Measurements from ENCODE around the gene WHRN. TPM values are rescaled to one million over a fixed set of nuclear protein-coding genes. Genes with fewer than 3 reads are reported as not detected.

The WHRN gene
- total and polyA plus RNA-seq, 2 donors: 2.4 to 12.1 TPM

DNA sequence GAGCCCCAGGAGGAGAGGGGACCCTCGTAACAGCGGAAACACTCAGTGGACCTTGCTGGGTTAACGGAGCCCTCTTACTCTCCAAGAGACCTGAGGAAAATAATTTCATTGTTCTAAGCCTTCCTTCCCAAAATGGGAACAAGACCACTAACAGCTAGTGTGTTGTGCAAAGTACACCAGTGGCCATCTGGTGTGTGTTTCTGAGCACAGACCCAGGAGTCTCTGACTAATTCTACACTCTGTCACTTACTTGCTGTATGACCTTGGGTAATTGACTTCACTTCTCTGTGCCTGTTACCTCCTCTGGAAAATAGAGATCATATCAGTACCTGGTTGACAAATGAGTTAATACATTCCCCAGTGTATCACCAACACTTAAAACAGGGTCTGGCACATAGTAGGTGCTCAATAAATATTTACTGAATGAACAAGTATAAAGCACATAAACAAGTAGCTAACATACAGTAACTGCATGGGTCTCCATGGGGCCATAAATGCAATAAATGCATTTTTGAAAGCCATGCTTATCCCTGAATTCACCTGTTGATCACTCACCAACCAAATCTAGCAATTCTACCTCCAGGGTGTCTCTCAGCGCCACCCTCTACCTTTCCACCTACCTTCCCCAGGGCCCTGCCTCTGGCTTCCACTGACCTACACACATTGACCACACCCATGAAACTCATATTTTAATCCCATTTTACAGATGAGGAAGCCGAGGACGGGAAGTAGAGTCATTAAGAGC, 72.8 kb downstream of the WHRN start:
- Histone ChIP-seq H3K4me3 (ENCODE audit: low read depth, low read length) (no peak overlapping the region), H3K27ac (ENCODE audit: low read depth) (no peak overlapping the region), H3K36me3 (ENCODE audit: insufficient read depth) (no peaks in the 10 kb centered on the region), H3K4me1 (ENCODE audit: insufficient read depth) (no peaks in the 10 kb centered on the region)
- no peak for DNase-seq (ENCODE audit: extremely low spot score)
- WGBS: 80% methylated on average over 6 of the region's 6 CpGs

DNA sequence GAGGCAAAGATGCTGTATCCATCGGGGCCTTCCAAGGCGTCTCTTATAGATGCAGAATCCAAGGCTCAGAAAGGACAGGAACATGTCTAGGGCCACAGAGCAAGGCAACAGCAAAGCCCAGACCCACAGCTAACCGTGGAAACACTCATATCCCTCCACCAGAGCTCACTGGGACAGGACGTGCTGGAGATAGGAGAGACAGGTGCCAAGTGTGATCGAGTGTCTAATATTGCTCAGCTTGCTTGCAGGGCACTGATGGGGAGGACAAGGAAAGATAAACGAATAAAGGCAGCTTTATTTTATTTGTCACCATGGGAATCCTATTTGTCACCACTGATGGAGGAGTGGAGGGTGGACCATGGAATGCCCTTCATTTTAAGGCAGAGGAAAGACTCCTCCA, 73.5 kb downstream of the WHRN start:
- Histone ChIP-seq H3K27ac (ENCODE audit: low read depth) (no peak overlapping the region), H3K4me1 (ENCODE audit: insufficient read depth) (no peaks in the 10 kb centered on the region), H3K4me3 (ENCODE audit: low read depth, low read length) (no peak overlapping the region), H3K36me3 (ENCODE audit: insufficient read depth) (no peaks in the 10 kb centered on the region)
- no peak for DNase-seq (ENCODE audit: extremely low spot score)
- WGBS: 89% methylated on average over 6 of the region's 6 CpGs

DNA sequence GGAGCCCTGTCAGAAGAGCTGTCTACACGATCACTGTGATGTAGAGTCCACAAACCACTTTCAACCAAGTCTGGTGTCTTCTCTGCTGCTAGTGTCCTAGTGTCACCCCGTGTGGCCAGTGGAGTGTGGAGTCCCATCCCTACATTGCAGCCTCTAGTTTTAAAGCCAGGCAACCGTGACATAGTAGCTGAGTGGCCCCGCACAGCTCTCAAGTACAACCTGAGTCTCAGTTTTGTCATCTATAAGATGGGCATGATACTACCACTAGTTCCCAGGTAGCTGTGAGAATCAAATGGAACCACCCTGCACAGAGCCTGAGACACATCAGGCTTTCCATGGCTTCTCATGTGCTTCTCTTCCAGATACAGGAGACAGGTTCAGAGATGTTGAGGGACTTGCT, 74.3 kb downstream of the WHRN start:
- Histone ChIP-seq H3K27ac (ENCODE audit: low read depth) (no peak overlapping the region), H3K36me3 (ENCODE audit: insufficient read depth) (no peaks in the 10 kb centered on the region), H3K4me1 (ENCODE audit: insufficient read depth) (no peaks in the 10 kb centered on the region), H3K4me3 (ENCODE audit: low read depth, low read length) (no peak overlapping the region)
- DNase-seq (ENCODE audit: extremely low spot score): no peak
- WGBS: 92% methylated on average over 4 of the region's 4 CpGs

DNA sequence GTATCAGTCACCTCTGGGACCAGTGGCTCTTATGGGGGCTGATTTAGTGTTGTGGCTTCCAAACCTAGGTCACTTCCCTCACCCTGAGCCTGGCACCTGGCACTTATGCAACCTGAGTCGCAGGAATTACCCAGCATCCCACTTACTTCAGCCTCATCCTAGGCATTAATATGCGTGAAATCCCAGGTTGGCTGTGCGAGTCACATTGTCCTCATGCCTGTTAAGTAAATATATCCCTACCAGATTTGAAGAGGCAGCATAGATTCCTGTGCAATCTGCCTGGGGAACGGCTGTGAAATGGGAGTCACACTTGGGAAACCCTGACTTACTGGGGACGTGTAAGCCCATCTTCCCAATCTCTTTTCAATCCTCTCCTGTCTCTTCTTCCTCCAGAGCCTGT, 74.8 kb downstream of the WHRN start:
- no peak for DNase-seq (ENCODE audit: extremely low spot score)
- WGBS: 88% methylated on average over 5 of the region's 5 CpGs

DNA sequence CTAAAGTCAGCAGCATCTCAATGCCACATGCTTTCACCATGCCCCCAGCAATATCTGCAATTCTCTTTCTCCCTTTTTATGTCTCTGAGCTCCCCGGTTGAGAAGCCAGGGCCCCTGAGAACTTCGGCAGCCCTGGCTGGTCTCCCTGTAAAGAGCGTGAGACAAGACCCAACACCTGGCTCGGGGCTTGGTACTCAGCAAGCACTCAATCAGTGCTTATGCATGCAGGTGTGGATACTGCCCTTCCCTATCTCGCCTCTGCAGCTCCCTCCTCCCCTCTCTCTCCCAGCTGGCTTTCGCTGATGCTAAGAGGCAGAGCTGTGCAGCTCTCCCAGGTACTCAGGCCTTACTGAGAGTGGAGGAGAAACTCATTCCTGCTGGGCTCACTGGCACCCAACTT, 75.8 kb downstream of the WHRN start:
- H3K27ac ChIP-seq (ENCODE audit: low read depth): no peak overlapping the region
- no peaks in the 10 kb centered on the region for H3K36me3 ChIP-seq (ENCODE audit: insufficient read depth)
- DNase-seq (ENCODE audit: extremely low spot score): no peak
- no peak overlapping the region for H3K4me3 ChIP-seq (ENCODE audit: low read depth, low read length)
- 91% methylated on average over 6 of the region's 6 CpGs for WGBS
- H3K4me1 ChIP-seq (ENCODE audit: insufficient read depth): no peaks in the 10 kb centered on the region

More for the DNA sequence above, 74.8 kb downstream of the WHRN start:
- H3K4me3 ChIP-seq (ENCODE audit: low read depth, low read length): no peak overlapping the region
- H3K4me1 ChIP-seq (ENCODE audit: insufficient read depth): no peaks in the 10 kb centered on the region
- no peak overlapping the region for H3K27ac ChIP-seq (ENCODE audit: low read depth)
- no peaks in the 10 kb centered on the region for H3K36me3 ChIP-seq (ENCODE audit: insufficient read depth)

DNA sequence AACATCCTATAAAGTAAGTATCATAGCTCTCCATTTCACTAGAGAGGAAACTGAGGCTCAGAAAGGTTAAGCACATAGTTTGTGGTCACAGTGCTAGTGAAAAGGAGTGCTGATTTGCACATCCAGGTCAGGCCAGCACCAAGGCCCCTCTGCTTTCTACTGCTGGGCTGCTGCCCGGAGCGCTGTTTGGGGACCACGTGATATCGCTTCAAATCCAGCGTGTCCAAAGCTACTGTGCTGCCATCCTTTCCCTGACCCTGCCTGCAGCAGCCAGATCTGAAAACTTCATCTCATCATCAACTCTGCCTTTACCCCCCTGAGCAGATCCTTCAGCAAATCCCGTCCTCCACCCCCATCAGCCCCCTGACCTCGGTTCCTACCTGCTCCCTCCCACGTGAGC, 76.8 kb downstream of the WHRN start:
- Histone ChIP-seq H3K4me3 (ENCODE audit: low read depth, low read length) (no peak overlapping the region), H3K4me1 (ENCODE audit: insufficient read depth) (no peaks in the 10 kb centered on the region), H3K36me3 (ENCODE audit: insufficient read depth) (no peaks in the 10 kb centered on the region), H3K27ac (ENCODE audit: low read depth) (no peak overlapping the region)
- DNase-seq (ENCODE audit: extremely low spot score): no peak
- WGBS: 88% methylated on average over 8 of the region's 8 CpGs

DNA sequence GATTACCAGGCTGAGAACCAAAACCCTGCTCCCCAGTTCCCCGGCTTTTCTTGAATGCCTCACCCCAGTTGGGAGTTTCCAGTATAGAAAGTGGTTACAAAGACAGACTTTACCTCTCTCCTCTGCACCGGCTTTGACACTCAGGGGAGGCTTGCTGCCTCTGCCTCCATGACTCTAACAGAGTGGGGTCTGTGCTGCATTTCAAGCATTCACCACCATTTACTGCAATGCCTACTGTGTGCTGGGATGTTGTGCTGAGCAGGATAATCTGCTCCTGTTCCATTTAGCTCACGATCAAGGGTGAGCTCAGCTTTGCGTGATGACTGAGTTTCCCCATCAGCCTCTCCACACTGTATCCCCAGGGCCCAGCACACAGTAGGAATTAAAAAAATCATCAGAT, 77.6 kb downstream of the WHRN start:
- H3K27ac ChIP-seq (ENCODE audit: low read depth): no peak overlapping the region
- H3K36me3 ChIP-seq (ENCODE audit: insufficient read depth): no peaks in the 10 kb centered on the region
- H3K4me1 ChIP-seq (ENCODE audit: insufficient read depth): no peaks in the 10 kb centered on the region
- WGBS: 93% methylated on average over 4 of the region's 4 CpGs
- DNase-seq (ENCODE audit: extremely low spot score): no peak
- H3K4me3 ChIP-seq (ENCODE audit: low read depth, low read length): no peak overlapping the region

DNA sequence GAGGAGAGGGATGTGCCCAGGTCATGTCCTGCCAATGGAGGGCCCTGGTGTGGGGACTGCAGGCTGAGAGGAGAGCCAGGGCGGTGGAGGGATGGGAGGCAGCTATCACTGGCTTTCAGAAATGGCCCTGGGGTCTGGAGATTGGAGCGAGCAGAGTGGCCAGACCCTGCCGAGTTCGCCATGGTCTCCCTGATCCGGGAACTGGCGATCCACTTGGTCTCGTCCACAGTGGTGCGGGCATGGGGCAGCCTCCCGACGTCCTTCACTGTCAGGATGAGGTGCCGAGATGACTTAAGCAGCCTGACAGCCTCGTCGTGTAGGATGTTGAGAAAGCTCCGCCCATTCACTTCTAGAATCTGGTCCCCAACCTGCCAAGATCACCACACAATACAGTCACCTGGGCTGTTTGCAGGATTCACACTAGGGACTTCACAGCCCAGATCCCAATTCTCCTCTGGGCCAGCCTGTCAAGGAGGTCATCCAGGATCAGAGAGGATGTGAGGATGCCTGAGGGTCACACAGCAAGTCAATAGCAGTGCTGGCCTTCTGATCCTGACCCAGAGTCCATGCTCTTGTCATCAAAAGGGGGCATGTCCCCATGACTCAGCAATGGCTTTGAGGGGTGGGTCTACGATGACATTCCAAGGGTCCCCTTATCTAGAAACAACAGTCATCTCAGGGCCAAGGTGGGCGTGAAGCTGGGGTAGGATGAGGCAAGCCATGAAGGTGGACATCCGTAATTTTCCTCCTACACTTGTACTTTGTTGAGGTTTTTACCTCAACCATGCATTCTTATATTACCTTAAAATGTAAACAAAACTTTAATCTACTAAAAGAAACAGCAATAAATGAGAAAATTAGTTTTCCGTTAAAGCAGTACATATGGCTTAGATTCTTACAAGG, 79.0 kb downstream of the WHRN start:
- DNase-seq (ENCODE audit: extremely low spot score): no peak
- Histone ChIP-seq H3K27ac (ENCODE audit: low read depth) (no peak overlapping the region), H3K4me3 (ENCODE audit: low read depth, low read length) (no peak overlapping the region), H3K4me1 (ENCODE audit: insufficient read depth) (no peaks in the 10 kb centered on the region), H3K36me3 (ENCODE audit: insufficient read depth) (no peaks in the 10 kb centered on the region)
- 89% methylated on average over 18 of the region's 18 CpGs for WGBS

DNA sequence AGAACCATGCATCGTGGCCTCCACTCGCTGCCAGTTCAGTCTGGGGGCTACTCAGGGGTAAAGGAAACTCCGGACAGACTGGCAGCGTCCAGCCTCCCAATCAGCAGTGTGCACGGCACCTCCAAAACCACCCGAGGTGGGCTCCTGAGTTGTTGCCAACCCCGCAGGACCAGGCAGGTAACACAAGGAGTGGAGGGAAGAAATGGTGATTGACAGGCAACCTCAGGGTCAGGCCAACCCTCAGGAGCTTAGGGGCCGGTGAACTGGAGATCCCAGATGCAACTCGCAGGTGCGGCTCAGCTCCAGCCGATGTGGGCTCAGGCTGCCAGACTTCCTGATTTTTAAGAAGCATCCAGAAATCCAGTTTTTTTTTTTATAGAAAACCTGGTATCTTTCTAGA, 80.1 kb downstream of the WHRN start:
- no peak for DNase-seq (ENCODE audit: extremely low spot score)
- H3K4me3 ChIP-seq (ENCODE audit: low read depth, low read length): no peak overlapping the region
- no peaks in the 10 kb centered on the region for H3K4me1 ChIP-seq (ENCODE audit: insufficient read depth)
- H3K27ac ChIP-seq (ENCODE audit: low read depth): no peak overlapping the region
- WGBS: 90% methylated on average over 11 of the region's 11 CpGs
- no peaks in the 10 kb centered on the region for H3K36me3 ChIP-seq (ENCODE audit: insufficient read depth)

DNA sequence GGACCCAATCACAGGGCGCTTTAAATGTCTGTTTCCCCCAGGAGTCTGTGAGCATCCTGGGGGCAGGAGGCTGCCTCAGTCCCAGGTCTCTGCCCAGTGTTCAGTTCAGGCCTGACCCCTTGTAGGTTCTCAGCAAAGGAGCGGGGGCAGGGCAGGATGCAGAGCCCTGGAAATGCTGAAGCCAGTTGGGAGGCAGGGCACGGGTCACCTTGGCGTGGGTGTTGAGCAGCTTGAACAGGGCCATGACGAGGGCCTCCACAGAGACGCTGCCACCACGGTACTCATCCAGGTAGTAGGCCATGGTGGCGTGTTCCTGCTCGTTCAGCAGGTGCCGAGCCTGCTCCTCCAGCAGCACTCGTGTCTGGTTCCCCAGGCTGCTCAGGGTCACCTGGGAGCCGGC, 81.1 kb downstream of the WHRN start:
- no peak overlapping the region for H3K27ac ChIP-seq (ENCODE audit: low read depth)
- DNase-seq (ENCODE audit: extremely low spot score): no peak
- no peak overlapping the region for H3K4me3 ChIP-seq (ENCODE audit: low read depth, low read length)
- WGBS: 85% methylated on average over 12 of the region's 12 CpGs
- H3K36me3 ChIP-seq (ENCODE audit: insufficient read depth): no peaks in the 10 kb centered on the region
- no peaks in the 10 kb centered on the region for H3K4me1 ChIP-seq (ENCODE audit: insufficient read depth)

DNA sequence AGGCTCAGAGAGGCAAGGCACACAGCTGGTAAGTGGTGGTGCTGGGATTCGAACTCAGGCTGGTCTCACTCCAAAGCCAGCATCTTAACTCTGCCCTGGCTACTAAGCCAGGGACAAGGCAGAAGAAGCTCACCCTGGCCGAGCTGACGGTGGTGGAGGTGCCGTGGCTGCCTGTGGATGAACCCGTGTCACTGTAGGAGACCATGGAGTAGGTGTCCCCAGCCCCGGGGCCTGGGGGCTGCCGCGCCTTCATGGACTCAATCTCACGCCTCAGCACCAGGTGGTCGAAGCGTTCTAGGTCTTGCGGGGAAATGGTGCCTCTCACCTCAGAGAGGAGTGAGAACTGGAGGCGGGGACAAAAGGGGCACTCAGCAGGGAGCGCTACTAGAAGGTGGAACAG, 82.1 kb downstream of the WHRN start:
- WGBS: 92% methylated on average over 14 of the region's 14 CpGs
- Histone ChIP-seq H3K4me1 (ENCODE audit: insufficient read depth) (no peaks in the 10 kb centered on the region), H3K36me3 (ENCODE audit: insufficient read depth) (no peaks in the 10 kb centered on the region)

DNA sequence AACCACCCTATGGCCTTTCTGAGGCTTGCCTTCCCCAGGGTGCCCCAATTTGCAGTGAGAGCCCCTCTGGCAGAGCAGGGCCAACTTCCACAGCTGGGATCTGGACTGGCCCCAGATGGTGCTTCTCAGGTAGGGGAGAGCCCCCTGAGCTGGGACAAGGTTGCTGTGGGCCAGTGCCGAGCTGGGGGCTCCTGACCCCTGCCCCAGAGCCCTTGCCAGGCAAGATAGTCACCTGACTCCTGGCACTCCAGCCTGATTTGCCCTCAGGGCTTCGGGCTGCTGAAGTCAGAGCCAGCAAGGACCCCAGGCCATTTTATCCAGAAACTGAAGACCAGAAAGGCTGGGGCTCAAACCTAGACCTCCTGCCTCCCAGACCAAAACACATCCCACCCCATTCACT, 84.1 kb downstream of the WHRN start:
- WGBS: 88% methylated on average over 2 of the region's 2 CpGs
- H3K4me1 ChIP-seq (ENCODE audit: insufficient read depth): no peaks in the 10 kb centered on the region
- no peaks in the 10 kb centered on the region for H3K36me3 ChIP-seq (ENCODE audit: insufficient read depth)
- H3K4me3 ChIP-seq (ENCODE audit: low read depth, low read length): no peak overlapping the region
- no peak for DNase-seq (ENCODE audit: extremely low spot score)
- no peak overlapping the region for H3K27ac ChIP-seq (ENCODE audit: low read depth)

More for the DNA sequence above, 82.1 kb downstream of the WHRN start:
- DNase-seq (ENCODE audit: extremely low spot score): no peak
- no peak overlapping the region for H3K27ac ChIP-seq (ENCODE audit: low read depth)
- H3K4me3 ChIP-seq (ENCODE audit: low read depth, low read length): no peak overlapping the region

DNA sequence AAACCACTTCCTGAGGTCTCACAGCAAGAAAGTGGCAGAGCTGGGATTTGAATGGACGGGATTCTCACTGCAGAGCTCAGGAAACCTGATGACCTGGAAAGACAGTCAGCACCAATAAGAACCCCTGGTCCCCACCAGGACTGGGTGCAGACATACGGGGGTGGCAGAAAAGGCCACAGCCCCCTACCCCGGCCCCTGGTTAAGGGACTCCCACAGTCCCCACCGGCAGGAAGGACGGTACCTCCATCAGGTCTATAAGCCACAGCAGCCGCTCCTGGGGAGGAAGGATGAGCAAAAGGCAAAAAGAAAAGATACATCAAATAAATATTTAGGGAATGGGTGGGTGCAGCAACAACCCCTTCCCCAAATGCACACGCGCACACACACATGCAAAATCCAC, 85.5 kb downstream of the WHRN start:
- no peak overlapping the region for H3K27ac ChIP-seq (ENCODE audit: low read depth)
- no peaks in the 10 kb centered on the region for H3K4me1 ChIP-seq (ENCODE audit: insufficient read depth)
- no peaks in the 10 kb centered on the region for H3K36me3 ChIP-seq (ENCODE audit: insufficient read depth)
- 93% methylated on average over 8 of the region's 8 CpGs for WGBS
- H3K4me3 ChIP-seq (ENCODE audit: low read depth, low read length): no peak overlapping the region
- DNase-seq (ENCODE audit: extremely low spot score): no peak

DNA sequence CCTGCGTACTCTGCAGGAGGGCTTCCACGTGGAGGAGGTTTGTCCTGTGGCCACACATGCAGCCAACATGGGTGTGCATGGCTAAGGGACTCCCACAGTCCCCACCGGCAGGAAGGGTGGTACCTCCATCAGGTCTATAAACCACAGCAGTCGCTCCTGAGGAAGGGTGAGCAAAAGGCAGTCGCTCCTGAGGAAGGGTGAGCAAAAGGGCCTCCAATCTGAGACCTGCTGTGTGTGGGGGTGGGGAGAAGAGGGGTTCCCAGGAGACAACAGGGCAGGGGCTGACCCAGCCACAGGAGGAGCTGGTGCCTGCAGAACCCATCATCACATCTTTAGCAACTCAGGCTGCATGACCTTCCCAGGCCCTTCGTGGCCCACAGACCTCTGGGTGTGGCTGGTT, 87.2 kb downstream of the WHRN start:
- no peak overlapping the region for H3K27ac ChIP-seq (ENCODE audit: low read depth)
- WGBS: 85% methylated on average over 6 of the region's 6 CpGs

More for the DNA sequence above, 87.2 kb downstream of the WHRN start:
- DNase-seq (ENCODE audit: extremely low spot score): no peak
- H3K36me3 ChIP-seq (ENCODE audit: insufficient read depth): no peaks in the 10 kb centered on the region
- H3K4me3 ChIP-seq (ENCODE audit: low read depth, low read length): no peak overlapping the region
- no peaks in the 10 kb centered on the region for H3K4me1 ChIP-seq (ENCODE audit: insufficient read depth)

All from urinary bladder (tissue), 4 donors.